ENCODE data around the gene BPIFA3. TPM values are rescaled to one million over a fixed set of nuclear protein-coding genes. Genes with fewer than 3 reads are reported as not detected.

BPIFA3 gene
- not detected for total RNA-seq
- polyA plus RNA-seq = not detected

- Histone ChIP-seq H3K4me3 (no peak within 1 kb of the TSS), H3K27me3 (peaks cover 0 to 13% (median 0%) of the 10 kb centered on the region in 3 donors), H3K4me1 (no peaks in the 10 kb centered on the region), H3K36me3 (no peaks in the 10 kb centered on the region), H3K9me3 (no peaks in the 10 kb centered on the region), H3K27ac (no peak within 1 kb of the TSS)
- 65 to 85% methylated on average over 2 of the region's 2 CpGs for WGBS, 2 donors
- TF ChIP-seq POLR2A (IDR thresholded peaks at IDR 0.05) (no peak), CTCF (IDR thresholded peaks at IDR 0.05) (no peak), POLR2AphosphoS5 (IDR thresholded peaks at IDR 0.05) (no peak), EP300 (IDR thresholded peaks at IDR 0.05) (no peak)
- intact Hi-C loops (cut with DNase I) = no loop called here
- no peak for DNase-seq
Measured at GRCh38 chr20:33217052-33217451, at the start of gene BPIFA3. BPIFA3 (plus strand) TSS chr20:33217352; CDS start chr20:33217537, 185 bp downstream.

GRCh38 chr20:33167859-33168258 is 49.3 kb upstream of the BPIFA3 start, which contains the start of gene BPIFA2:
BPIFA2 (plus strand) TSS chr20:33168159; CDS start chr20:33169146, 987 bp downstream.
- Histone ChIP-seq H3K36me3 (no peaks in the 10 kb centered on the region), H3K27me3 (peaks cover 0 to 6% (median 0%) of the 10 kb centered on the region in 3 donors), H3K27ac (no peak within 1 kb of the TSS), H3K4me1 (no peaks in the 10 kb centered on the region), H3K4me3 (no peak within 1 kb of the TSS), H3K9me3 (peaks cover 0 to 11% (median 2%) of the 10 kb centered on the region in 4 donors)
- no peak for DNase-seq
- intact Hi-C loops (cut with DNase I) = loop anchor here (10.0 kb wide), 1 partner anchor 57 kb away; no protein-coding TSS in a partner anchor
- no peak for TF ChIP-seq POLR2AphosphoS5 (IDR thresholded peaks at IDR 0.05)
- TF ChIP-seq EP300 (IDR thresholded peaks at IDR 0.05) = no peak
- no peak for TF ChIP-seq POLR2A (IDR thresholded peaks at IDR 0.05)
- no peak for TF ChIP-seq CTCF (IDR thresholded peaks at IDR 0.05)
- WGBS, 2 donors = 79 to 84% methylated on average over 8 of the region's 8 CpGs

GRCh38 chr20:33169176-33169794 is 47.9 kb upstream of the BPIFA3 start:
- WGBS, 2 donors = 60% methylated on average over 8 of the region's 8 CpGs
- Histone ChIP-seq H3K27ac (no peak overlapping the region), H3K27me3 (peaks cover 0 to 6% (median 0%) of the 10 kb centered on the region in 3 donors), H3K4me3 (no peak overlapping the region), H3K9me3 (peaks cover 0 to 11% (median 2%) of the 10 kb centered on the region in 4 donors), H3K4me1 (no peaks in the 10 kb centered on the region), H3K36me3 (no peaks in the 10 kb centered on the region)
- intact Hi-C loops (cut with DNase I) = loop anchor here (10.0 kb wide), 1 partner anchor 56 kb away; no protein-coding TSS in a partner anchor
- DNase-seq = no peak
- peak in 1 of 4 experiments; percentile 12 for TF ChIP-seq CTCF (IDR thresholded peaks at IDR 0.05)
- TF ChIP-seq POLR2AphosphoS5 (IDR thresholded peaks at IDR 0.05) = no peak

GRCh38 chr20:33172781-33173180 is 44.4 kb upstream of the BPIFA3 start:
- DNase-seq = no peak
- 45 to 67% methylated on average over 7 of the region's 7 CpGs for WGBS, 2 donors
- no peaks in the 10 kb centered on the region for H3K36me3 ChIP-seq
- TF ChIP-seq CTCF (IDR thresholded peaks at IDR 0.05) (no peak), POLR2AphosphoS5 (IDR thresholded peaks at IDR 0.05) (no peak), EP300 (IDR thresholded peaks at IDR 0.05) (no peak), POLR2A (IDR thresholded peaks at IDR 0.05) (no peak)
- H3K4me1 ChIP-seq = no peaks in the 10 kb centered on the region
- H3K9me3 ChIP-seq = peaks cover 0 to 11% (median 2%) of the 10 kb centered on the region in 4 donors
- no peak overlapping the region for H3K27ac ChIP-seq
- intact Hi-C loops (cut with DNase I) = no loop called here
- H3K27me3 ChIP-seq = no peaks in the 10 kb centered on the region
- H3K4me3 ChIP-seq = no peak overlapping the region

Measured in sigmoid colon (tissue), 7 donors.